GM19438 (cell line): ENCODE measurements around the gene STYX.
"Not testable (repeated sequence)": the region's sequence is repeated elsewhere in the genome, so short reads cannot be mapped to it uniquely, and the experiment has no call there.

Source experiments
- ATAC-seq: cut with Tn5 transposase; IDR thresholded peaks from one replicate; pipeline ENCODE4 v1.9.1; 2021; ENCODE audit warnings: low read depth; ENCODE audit not compliant: unreplicated experiment

Gene STYX

DNA sequence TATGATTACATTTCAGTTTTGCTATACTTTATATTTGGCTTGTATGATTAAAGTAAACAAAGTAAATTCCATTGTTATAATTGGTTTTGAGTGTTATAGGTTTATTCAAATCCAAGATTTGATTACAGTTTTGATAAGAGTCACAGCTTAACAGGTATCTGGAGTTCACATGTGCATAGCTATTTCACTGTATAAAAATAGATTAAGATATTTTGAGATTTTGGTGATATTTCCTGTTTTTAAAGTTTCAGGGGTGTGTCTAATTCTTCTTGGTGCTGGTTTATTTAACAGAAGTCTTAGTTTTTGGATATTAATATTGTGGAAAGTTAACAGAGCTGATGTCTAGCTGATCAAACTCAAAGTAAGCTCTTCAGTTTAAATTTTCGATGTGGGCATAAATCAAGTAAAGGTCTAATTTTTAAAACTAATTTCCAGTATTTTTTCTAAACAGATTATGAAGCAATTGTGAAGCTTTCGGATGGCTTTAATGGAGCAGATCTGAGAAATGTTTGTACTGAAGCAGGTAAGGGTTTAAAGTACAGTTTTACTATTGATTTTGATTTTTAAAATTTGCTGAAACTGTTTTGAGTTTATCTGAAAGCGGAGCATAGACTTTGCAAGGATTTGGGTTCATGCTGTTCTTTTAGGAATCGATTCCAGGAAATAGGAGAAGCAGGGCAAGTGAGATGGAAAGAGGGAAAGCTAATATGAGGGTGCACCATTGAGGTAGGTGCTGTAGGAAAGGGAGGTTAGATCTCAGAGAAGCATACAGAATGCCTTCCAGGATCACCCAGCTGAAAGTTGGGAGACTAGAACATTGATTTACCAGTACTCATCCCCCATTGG is 6.2 kb upstream of the STYX start:
- ATAC-seq = no peak

DNA sequence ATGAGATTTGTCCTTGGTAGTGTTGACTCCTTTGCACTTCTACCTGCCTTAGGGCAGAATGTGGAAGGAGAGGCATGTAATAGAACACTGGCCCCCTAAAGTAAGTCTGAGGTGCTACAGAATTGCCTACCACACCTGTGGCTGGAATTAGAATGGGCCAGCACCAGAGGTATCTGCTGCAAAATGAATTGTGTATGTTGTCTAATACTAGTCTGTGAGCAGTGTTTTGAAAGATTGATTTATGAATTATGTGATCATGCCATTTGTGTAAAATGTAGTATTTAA is 5.7 kb upstream of the STYX start:
- no peak for ATAC-seq

DNA sequence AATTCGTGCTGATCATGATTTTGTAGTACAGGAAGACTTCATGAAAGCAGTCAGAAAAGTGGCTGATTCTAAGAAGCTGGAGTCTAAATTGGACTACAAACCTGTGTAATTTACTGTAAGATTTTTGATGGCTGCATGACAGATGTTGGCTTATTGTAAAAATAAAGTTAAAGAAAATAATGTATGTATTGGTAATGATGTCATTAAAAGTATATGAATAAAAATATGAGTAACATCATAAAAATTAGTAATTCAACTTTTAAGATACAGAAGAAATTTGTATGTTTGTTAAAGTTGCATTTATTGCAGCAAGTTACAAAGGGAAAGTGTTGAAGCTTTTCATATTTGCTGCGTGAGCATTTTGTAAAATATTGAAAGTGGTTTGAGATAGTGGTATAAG is 2.5 kb upstream of the STYX start:
- not testable (repeated sequence) for ATAC-seq

DNA sequence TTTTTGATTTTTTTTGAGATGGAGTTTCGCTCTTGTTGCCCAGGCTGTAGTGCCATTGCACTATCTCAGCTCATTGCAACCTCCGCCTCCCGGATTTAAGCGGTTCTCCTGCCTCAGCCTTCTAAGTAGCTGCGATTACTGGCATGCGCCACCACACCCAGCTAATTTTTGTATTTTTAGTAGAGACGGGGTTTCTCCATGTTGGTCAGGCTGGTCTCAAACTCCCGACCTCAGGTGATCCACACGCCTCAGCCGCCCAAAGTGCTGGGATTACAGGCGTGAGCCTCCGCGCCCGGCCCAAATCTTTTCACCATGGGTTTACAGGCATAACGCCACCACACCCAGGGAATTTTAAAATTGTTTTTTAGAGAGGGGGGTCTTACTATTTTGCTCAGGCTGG is 931 bp upstream of the STYX start:
- ATAC-seq = not testable (repeated sequence)

DNA sequence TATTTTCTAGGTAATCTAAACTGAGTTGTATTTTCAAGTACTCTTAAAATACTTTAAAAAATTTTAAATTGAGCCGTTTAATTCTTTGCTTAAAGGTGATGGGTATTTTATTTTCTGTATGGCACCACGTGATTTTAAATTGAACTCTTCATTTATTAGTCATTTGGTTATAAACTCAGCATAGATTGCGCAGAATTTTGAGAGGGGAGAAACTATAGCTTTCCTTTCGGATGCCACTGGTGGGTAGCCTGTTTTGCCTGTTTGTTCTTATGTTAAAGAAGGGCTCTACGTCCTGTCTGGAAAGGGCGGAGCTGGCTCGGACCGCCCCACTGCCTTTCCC is 411 bp upstream of the STYX start:
- ATAC-seq = no peak

DNA sequence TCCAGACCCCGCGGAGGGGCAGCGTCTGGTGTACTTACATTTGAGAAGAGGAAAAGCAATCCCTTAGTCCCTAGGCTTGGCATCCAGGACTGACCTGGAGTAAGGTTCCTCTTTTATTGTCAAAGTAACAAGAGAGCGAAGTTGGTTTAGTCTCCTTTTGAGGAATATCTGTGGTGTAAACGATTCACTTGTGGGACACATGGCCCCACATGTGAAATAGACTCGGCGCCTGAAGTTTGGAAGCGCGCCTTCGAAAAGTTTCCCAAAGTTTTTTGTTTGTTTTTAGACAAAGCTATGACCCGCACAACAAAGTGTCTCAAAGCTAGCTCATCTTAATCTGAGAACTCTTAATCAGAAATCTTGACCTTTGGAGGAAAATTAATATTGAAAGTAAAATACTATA is 744 bp downstream of the STYX start:
- no peak for ATAC-seq

DNA sequence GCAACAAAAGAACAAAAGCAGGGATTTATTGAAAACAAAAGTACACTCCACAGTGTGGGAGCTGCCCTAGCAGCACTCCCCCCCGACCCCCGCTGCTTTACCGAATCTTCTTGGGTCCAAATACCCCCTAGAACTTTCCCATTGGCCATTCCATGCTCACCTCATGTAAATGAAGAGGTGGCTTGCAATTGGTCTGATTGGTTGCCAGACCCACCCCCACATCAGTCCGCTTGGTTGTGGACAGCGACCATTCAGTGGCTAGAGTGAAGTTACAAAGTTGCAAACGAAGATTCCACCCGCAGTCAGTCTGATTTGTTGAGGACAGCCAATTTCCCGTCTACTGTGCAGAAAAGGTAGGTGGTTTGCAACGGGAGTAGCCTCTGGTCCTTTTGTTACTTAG is 3.9 kb downstream of the STYX start:
- no peak for ATAC-seq

DNA sequence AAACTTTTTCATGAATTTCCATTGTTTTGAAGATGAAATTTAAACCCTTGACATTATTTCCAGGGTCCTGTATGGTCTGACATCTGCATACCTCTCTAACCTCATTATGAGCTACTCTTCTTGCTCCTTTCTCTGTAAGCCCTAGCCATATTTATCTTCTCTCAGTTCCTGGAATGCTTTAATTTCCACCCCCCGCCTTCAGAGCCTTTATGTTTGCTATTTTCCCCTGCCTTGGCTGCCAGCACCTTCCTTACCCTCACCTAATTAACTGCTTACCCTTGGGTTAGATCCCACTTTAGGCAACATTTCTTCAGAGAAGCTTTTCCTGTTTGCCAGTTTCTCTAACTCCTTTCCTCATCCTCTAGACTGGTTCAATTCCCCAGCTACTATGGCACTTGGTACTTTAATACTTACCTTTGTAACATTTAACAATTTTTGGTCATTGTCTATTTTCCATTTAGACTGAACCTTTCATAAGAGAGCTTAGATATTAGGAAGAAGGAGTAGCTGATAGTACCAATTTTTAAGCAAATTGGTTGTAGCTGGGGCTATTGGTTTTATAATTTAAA is 6.0 kb downstream of the STYX start:
- ATAC-seq = no peak

DNA sequence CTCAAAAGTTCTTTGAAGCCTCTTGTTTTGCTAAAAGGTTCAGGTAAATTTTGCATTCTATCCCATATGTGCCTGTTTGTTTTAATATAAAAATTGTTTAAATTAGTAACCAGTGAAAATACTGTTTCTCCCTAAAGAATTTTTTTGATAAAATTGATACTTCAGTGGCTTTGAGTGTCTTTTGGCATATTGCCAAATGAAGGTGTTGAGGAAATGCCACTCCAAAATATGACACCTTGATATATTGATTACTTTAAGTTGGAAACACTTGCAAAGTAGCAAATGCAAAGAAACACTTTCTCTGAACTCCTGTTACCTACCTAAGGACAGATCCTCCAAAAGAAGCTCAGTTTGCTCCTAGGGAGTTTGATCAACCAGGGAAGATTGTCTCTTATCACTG is 8.4 kb downstream of the STYX start:
- ATAC-seq = no peak

DNA sequence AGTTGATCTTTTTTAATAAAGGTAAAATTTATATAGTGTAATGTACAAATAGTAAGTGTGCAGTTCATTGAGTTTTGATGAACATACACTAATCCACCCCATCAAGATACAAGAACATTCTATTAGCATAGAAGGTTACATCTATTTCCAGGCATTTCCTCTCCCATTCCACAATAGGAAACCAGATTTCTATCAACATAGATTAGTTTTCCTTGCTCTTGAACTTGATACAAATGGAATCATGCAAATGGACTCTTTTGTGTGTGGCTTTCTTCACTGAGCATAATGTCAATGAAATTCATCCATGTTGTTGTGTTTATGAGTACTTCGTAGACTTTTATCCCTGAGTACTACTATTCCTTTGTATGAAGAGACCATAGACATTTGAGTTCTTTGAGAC is 10.8 kb downstream of the STYX start:
- ATAC-seq = no peak

DNA sequence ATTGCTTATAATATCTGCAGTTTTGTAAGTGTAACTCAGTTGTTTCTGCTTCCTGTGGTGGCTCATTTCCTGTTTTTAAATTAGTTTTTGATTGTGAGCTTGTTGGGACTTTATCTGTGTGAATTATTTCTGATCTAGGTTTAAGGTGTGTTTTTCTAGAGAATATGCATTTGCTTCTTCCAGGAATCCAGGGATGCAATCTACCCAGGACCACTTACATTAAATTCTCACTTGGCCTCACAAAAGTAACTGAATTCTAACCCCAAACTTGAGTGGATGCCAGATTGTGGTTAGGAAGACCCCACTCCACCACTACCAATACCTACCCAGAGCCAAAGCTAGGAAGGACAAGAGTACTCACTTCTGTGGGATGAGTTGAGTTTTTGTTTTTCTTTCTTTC is 11.9 kb downstream of the STYX start:
- no peak for ATAC-seq

DNA sequence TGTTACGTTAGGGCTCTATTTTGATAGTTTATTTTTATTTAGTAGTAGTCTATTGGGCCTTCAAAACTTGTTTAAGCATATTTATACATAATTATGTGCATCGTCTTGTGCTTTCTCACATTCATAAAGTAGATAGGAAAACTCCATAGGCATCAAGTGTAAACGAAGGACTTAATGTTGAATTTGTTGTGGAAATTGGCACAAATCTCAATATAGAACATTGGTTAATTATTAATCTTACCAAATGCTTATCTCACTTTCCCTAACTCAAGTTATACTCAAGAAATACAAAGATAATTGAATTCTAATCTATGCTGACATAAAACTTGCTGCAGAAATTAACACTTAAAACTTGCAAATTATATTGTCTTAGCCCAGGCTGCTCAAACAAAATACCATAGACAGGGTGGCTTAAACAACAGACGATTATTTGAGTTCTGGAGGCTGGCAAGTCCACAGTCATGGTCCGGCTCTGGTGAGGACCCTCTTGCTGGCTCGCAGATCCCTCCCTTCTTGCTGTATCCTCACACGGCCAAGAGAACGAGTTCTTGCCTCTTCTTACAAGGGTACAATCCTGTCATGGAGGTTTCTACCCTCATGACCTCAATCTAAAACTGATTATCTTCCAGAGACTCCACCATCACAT is 18.8 kb downstream of the STYX start:
- ATAC-seq = no peak

DNA sequence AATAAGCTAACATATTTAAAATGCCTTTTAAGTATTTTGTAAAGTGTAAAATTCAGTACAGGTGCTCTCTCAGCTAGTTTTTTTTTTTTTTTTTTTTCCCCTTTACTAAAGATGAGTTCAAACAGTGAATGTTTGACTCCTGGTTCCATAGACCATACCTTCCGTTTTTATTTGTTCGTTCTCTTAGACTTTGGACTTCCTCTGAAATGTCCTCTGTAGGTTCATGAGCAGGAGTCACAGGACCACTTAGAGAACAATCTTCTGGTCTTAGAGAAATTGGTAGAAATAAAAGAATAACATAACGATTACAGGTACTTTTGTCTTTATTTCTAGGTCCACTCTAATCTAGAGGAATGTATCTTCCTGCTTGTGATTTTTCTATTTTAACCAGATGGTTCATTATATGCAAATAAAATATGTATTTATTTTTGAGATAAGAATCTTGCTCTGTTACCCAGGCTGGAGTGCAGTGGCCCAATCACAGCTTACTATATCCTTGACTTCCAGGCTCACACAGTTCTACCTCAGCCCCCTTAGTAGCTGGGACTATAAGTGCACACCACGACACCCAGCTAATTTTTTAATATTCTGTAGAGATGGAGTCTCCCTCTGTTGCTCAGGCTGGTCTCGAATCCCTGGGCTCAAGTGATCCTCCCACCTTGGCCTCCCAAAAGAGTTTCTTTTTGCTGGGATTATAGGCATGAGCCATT is 25.8 kb downstream of the STYX start:
- ATAC-seq = no peak

DNA sequence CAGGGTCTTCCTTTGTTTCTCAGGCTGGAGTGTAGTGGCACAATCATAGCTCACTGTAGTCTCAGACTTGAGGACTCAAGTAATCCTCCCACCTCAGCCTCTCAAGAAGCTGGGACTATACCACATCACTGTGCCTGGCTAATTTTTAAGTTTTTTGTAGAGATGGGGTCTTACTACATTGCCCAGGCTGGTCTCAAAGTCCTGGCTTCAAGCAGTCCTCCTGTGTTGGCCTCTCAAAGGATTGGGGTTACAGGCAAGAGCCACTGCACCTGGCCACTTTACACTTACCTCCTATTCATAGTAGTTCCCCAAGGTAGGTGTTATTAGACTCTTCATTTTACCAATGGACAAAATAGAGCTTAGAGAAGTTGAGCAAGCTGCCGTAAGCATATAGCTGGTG is 29.2 kb downstream of the STYX start:
- ATAC-seq = no peak

DNA sequence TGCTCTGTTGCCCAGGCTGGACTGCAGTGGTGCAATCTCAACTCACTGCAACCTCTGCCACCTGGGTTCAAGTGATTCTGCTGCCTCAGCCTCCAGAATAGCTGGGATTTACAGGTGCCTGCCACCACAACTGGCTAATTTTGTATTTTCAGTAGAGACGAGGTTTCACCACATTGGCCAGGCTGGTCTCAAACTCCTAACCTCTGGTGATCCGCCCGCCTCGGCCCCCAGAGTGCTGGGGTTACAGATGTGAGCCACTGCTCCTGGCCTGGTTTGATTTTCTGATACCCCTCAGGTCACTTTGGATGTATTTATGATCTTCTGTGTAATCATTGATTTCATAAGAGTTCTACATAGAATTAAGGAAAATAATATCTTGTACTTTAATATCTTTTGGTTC is 33.0 kb downstream of the STYX start:
- ATAC-seq = not testable (repeated sequence)

DNA sequence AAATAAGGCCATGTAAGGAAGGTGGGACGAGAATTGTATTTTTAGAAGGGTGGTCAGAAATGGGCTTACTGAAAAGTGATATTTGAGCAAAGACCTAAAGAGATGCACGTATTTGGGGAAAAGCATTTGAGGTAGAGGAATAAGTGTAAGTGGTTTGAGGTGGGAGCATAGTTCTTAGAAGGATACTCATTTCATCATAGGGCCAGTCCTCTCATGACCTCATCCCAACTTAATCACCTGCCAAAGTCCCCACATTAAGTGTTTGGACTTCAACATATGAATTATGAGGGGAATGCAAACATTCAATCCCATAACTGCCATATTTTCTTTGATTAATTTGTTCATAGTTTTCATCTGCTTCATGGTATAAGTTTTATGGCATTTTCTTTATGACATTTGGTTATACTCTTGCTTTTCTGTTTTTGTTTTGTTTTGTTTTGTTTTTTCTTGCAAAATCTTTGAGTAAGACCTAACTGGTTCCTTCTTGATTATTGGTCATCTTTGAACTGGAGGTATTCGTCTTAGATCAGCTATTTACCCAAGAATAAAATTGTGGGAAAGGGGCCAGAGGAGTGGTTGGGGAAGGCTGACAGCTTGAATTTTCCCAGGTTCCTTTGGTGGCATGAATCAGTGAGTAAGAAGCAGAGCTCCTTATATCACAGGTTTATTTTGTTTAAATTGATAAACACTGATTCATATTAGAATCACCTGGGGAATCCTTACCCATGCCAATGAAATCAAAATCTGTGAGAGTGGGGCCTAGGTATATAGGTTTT is 37.3 kb downstream of the STYX start:
- ATAC-seq = no peak

DNA sequence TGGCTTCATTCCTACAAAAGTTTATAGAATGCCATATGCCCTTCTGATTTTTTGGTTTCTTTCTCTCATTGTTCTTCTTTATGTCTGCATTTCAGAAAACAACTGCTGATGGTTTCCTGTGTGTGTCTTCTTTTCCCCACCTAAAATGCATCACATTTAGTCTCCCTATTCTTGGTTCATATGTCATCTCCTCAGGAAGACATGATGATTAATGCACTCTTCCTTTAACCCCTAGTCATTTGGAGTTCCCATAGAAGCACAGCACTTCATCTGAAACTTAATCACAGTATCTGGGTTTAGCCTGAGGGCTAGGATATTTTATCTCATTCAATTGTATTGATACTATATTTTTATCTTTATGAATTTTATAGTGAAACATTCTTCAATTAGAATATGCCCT is 39.9 kb downstream of the STYX start:
- ATAC-seq = no peak

DNA sequence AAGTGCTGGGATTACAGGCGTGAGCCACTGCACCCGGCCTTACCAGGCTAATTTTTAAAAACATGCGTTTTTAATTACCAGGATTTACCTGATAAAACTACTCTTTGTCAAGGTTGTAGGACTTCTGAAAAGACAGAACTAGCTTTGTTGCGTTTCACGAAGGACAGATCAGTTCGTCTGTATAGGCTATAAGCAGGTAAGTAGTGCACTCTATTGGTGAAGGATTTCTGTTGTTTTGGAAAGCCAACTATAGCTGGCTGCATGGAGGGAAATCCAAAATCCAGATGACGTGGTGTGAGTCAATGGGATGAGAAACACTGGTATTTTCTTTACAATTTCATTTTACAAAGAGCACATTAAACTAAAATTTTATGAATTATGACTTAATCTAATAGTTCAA is 46.9 kb downstream of the STYX start:
- no peak for ATAC-seq

DNA sequence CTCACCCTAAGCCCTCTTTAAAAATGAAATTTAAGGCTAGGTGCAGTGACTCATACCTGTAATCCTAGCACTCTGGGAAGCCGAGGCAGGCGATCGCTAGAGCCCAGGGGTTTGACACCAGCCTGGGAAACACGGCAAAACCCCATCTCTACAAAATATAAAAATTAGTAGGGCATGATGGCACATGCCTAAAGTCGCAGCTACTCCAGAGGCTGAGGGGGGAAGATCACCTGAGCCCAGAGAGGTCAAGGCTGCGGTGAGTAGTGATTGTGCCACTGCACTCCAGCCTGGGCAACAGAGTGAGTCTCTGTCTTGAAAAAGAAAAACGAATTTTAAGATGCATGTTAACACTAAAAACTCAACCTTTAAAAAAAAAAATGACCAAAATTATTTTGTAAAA is 48.7 kb downstream of the STYX start:
- ATAC-seq = no peak

DNA sequence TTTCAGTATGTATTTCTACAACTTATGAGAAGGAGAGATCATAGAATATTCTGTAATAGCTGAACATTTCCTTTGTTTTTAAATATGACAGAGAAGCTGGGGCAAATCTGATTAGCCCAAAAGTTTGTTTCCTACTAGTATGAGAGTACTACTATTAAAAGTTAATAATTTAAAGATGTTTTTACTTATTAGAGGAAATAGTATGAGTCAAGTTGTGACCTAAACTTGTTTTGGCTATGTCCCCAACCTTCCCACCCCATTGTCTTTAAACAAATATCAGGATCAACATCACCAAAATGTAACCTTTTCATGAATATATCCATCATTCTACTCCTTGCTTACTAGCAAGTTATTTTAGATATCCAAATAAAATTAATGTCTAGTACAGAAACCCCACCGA is 50.9 kb downstream of the STYX start:
- no peak for ATAC-seq

DNA sequence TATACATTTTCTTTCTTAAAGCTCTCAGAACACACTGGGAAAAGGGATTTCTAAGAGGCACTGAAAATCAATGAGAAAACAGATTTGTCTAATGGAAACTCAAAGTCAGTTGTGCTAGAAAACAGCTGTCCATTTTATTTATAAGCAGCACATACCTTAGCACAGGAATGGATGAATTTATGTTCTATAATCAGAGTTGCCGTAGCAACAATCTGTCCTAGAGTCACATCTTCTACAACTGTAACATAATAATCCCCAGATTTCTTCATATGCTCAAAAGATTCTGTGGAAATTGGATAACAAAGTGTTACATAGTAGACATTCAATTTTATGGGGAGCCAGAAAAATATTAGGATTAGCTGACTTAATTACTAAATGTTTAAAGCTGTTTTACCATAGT is 51.7 kb downstream of the STYX start:
- ATAC-seq = no peak
